NCI-H526 treated with DMSO at 0.1 percent for 48 hours (cell line): ENCODE data around the gene NSG2.

ENCODE experiments used
- DNase-seq: peaks from one replicate; lab custom pipeline; 2025; lab: John Stamatoyannopoulos, UW

Gene NSG2

GRCh38 chr5:174063082-174063756, 17.7 kb downstream of the NSG2 start:
- DNase-seq: no peak

DNA sequence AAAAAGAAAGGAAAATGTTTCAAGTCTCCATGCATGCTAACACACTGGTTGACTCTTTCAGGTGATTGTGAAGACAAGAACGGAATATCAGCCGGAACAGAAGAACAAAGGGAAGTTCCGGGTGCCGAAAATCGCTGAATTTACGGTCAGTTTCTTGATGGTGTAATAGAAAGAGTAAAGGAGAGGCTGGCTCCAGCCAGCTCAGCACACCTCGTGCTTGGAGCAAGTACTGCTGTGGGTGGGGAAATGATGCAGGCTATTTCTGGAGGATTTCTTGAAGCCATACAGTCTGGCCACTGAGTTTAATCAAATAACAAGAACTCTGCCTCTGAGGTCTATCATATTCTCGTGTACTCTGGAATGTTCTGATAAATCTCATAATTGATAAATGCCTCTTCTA, 18.7 kb downstream of the NSG2 start:
- DNase-seq: no peak

DNA sequence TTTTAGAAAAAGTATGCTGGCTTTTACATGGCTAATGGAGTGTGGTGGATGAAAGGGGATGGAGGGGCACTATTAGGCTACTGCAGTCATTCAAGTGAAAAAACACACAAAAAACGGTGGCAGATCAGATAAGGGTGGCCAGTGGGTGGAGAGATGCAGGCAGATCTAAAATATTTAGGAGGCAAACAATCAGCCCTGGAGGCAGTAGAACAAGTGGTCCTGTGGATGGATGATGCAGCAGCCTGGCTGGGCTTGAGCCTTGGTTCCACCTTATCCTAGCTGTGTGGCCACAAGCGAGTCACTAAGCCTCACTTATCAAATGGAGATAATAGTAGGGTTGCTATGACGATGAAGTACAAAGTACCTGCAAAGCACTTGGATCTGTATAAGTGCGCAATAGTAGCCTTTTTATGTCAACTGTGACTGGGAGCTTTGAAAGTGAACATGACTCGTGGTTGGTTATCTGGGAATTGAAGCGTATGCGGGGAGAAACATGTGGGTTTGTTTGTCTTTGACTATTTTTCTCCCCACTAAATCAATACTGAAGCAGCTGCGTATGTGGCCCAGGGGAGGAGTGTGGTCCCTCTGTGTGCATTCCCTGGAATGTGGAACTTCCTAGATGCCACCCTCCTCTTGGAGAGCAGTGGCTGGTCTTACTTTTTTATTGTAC, 20.2 kb downstream of the NSG2 start:
- no peak for DNase-seq

DNA sequence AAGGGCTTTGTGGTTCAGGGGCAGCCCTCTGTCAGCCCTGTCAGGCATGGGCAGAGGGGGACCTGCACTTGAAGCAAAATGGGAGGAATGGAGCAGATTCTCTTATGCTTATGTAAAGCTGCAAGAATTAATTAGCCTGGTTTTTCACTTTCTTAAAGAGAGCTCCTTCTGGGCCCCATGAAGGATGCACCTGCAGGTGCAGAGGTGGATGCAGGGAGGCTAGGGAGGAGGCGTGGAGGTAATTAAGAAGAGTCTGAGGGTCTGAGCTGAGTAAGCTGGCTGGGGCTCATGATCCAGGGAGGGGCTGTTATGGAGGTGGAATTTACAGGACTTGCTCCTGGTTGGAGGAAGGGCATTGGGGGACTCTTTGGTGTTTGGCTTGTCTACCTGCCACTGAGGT, 22.0 kb downstream of the NSG2 start:
- DNase-seq: no peak

DNA sequence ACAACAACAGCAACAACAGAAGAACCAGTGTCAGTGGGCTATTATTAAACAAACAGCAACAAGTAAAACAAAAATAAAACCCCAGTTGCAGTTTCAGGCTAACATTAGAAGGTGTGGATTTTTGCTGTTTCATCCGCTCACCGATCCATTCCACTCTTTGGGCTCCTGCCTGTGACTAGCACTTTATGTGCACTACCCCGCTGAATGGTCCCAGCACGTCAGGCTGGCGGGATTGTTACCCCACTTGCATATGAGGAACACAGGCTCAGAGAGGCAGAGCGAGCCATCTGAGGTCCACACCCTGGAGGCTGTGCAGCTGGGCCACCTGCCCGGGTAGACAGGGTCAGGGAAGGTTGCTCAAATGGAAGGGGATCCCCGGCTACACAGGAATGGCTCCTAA, 26.0 kb downstream of the NSG2 start:
- DNase-seq: no peak

- no peak for DNase-seq
These were observed 27.7 kb downstream of the NSG2 start for GRCh38 chr5:174073122-174073660.

DNA sequence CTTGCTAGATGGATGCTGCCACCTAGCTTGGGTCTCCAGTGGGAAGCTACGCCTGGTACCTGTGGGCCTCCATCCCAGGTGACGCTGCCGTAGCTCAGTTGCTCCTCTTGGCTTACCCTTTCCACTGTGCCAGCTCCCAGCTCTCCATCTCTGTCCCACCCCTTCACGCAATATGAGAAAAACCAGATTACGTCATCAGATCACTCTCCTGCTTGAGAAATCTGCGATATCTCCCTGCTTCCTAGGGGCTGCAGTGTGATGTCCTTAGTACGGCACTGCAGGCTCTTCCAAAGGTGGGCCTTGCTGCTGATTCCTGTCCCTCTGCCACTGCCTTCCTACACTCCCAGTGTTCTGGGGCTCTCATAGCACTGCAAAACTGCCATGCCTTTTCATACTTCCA, 28.9 kb downstream of the NSG2 start:
- DNase-seq: no peak

DNA sequence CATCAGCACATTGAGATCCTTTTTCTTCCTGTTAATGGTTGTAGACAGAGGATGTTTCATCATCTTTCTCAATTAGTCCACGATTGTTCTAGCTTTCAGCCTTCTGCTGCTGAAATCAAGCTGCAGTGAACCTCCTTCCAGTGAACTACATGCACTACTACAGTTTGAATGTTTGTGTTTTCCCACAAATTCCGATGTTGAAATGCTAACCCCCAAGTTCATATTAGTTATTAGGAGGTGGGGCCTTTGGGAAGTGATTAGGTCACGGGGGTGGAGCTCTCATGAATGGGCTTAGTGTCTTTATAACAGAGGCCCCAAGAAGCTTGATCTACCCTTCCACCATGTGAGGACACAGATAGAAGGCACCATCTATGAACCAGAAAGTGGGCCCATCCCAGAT, 32.9 kb downstream of the NSG2 start:
- DNase-seq: no peak

DNA sequence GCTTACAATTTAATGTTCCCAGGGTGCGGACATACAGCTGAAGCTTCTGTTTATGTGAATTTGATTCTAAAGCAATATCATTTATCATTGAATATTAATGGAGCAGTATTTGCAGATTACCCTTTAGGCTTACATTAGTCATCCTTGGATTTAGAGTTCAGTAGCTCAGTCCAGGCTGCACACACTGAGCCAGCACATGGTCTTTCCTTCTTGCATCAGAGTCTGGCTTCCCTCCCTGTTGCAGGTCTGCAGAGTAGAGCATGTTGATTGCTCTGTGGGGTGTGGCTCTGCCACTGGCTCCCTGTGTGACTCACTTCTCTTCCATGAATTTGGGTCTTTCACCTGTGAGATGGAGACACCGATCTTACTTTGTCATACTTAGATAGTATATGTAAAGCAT, 36.8 kb downstream of the NSG2 start:
- DNase-seq: no peak

GRCh38 chr5:174083056-174083827, 37.7 kb downstream of the NSG2 start:
- DNase-seq: no peak

GRCh38 chr5:174084691-174085154, 39.2 kb downstream of the NSG2 start:
- peak; percentile 25 for DNase-seq

DNA sequence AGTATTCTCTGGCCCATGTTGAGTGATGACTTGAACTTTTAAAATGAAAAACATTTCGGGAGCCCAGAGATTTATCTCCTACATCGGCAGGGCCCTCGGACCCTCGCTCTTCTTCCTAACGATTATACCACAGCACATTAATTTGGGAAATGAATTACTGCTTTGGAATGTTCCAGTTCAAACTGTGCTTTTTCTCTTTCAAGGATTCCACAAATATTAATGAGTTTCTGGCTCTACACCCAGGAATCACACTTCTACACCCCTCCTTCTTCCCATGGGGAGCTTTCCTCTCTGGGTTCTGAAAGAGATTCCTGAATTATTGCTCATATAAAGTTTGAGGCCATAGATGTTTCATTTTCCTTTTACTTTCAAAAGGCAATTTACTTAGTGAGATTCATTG, 41.2 kb downstream of the NSG2 start:
- DNase-seq: no peak

DNA sequence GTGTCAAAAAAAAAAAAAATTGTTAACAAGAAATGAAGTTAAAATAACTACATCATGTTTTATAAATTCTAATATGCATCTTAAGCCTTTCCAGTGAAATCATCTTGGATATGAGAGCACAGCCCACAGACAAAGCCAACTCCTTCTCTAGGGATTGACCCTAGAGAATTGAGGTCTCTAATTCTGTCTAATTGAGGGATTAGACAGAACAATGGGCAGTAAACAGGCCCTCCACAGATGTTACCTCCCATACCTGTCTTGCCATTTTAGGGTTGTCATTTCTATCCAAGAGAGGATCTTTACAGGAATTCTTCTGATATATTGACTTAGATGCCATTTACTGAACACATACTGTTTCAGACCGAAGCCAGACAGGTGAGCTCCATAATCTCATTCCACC, 42.3 kb downstream of the NSG2 start:
- no peak for DNase-seq

- DNase-seq: no peak
These were observed 44.6 kb downstream of the NSG2 start for GRCh38 chr5:174090129-174090528.

DNA sequence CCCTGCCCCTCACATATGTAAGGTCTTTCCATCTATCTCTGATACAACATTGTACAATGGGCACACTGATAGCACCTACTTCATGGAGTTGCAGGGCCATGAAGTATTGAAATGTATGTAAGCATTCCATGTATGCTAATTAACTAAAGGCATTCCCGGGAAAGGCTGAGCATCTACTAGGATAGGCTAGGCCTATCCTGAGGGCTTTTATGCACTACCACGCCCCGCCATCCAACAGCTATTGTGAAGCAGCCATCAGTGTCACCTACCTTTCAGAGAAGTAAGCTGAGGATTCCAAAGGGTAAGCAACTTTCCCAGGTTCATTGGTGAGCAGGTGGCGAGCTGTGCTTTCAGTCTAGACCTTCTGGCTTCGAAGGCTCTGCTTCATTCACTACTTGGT, 47.6 kb downstream of the NSG2 start:
- DNase-seq: no peak

- no peak for DNase-seq
These were observed 49.5 kb downstream of the NSG2 start for GRCh38 chr5:174094857-174095606.

GRCh38 chr5:174096619-174097018, 51.1 kb downstream of the NSG2 start:
- DNase-seq: no peak

GRCh38 chr5:174097486-174098185, 52.1 kb downstream of the NSG2 start:
- DNase-seq: no peak

GRCh38 chr5:174098694-174099093, 53.2 kb downstream of the NSG2 start:
- no peak for DNase-seq

DNA sequence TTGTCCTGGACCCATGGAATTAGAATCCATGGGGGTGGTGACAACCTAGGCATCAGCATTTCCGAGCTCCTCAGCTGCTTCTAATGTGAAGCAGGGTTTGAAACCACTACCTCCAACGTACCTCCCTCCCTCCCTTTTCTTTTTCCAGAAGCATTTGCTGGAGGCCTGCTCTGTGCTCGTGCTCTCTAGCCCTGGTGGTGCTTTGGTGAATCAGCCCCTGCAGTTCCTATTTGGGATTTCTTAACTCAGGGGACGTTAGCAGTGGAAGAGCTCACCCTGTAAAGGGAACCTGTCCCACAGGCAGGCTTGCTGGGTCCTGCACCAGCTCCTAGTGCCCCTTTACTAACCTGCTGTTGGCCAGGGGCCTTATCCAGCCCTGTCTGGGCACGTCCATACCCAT, 55.0 kb downstream of the NSG2 start:
- no peak for DNase-seq

DNA sequence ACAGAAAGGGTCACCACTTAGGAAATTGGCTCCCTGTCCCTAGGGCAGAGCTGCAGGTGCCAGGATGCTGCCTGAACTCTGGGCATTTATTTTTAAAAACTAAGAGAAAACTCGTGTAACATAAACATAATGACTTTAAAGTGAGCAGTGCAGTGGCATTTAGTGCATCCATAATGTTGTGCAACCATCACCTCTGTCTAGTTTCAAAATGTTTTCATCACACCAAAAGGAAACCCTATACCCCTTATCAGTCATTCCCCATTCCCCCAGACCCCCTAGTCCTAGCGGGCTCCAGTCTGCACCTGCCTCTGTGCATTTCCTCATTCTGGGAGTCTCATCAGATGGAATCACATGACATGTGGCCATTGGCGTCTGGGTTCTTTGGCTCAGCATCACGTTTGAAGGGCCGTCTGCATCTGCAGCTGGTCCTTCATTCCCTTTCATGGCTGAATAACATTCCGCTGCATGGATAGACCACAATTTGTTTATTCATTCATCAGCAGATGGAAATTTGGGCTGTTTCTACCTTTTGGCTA, 55.8 kb downstream of the NSG2 start:
- DNase-seq: no peak
